Measurements from ENCODE around the gene CKS2.

Gene CKS2

DNA sequence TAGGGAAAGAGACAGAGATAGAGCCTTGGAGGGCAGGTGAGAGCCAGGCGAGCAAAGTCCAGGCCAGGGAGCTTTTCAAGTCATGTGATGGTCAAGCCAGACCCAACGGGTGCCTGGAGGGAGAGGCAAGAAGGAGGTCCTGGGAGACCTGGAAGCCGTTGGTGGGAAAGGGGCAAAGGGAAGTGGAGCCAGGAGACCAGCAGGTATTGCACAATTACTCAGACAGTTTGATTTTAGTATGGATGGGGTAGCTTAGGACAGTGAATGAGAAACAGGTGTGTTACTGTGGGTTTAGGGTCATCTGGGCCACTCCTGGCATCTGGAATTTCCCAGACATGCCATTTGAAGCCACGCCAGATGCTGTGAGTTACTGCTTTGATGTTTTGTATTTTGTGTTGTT is 12.4 kb downstream of the CKS2 start:
- POLR2A ChIA-PET = interaction anchor here (1.7 kb wide), 1 partner anchor 13 kb away, joined by 6 read pairs; no protein-coding TSS in a partner anchor
- CTCF ChIA-PET = interaction anchor here (0.7 kb wide), 1 partner anchor 8 kb away, joined by 3 read pairs; no protein-coding TSS in a partner anchor
- no peak for TF ChIP-seq FOXM1 (IDR thresholded peaks at IDR 0.05; ENCODE audit: borderline replicate concordance)
- TF ChIP-seq FOXK2 (IDR thresholded peaks at IDR 0.05) = no peak
- TF ChIP-seq ELF4 (IDR thresholded peaks at IDR 0.05) = no peak
- DNase-seq (ENCODE audit: extremely low spot score) = no peak

DNA sequence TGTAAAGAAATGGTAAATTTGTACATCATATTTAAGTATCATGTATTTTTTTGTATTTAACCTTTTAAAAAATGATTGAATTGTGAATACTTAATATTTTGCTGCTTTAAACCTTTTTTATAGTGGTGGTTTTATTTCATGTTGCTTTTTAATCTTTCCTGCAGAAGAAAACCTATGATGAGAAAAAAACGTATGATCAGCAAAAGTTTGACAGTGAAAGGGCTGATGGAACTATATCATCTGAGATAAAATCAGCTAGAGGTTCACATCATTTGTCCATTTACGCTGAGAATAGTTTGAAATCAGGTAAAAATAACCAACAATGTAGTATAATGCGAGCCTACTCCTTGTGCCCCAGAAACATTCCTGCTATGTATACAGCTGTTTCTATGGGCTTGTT is 14.7 kb downstream of the CKS2 start:
- ChIA-PET POLR2A (no interaction called here), CTCF (no interaction called here)
- no peak for DNase-seq (ENCODE audit: extremely low spot score)
- no peak for TF ChIP-seq ARNT (IDR thresholded peaks at IDR 0.05)
- no peak for TF ChIP-seq BHLHE40 (IDR thresholded peaks at IDR 0.05; ENCODE audit: borderline replicate concordance)
- TF ChIP-seq, protein P1, sequence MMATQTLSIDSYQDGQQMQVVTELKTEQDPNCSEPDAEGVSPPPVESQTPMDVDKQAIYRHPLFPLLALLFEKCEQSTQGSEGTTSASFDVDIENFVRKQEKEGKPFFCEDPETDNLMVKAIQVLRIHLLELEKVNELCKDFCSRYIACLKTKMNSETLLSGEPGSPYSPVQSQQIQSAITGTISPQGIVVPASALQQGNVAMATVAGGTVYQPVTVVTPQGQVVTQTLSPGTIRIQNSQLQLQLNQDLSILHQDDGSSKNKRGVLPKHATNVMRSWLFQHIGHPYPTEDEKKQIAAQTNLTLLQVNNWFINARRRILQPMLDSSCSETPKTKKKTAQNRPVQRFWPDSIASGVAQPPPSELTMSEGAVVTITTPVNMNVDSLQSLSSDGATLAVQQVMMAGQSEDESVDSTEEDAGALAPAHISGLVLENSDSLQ (IDR thresholded peaks at IDR 0.05) = no peak
- TF ChIP-seq SUZ12 (IDR thresholded peaks at IDR 0.05) = no peak
- TF ChIP-seq FOXK2 (IDR thresholded peaks at IDR 0.05) = no peak
- TF ChIP-seq ZNF384 (IDR thresholded peaks at IDR 0.05) = no peak
- TF ChIP-seq FOXA1 (IDR thresholded peaks at IDR 0.05) = no peak
- TF ChIP-seq CTBP1 (IDR thresholded peaks at IDR 0.05; ENCODE audit: borderline replicate concordance) = no peak
- TF ChIP-seq NFRKB (IDR thresholded peaks at IDR 0.05) = no peak
- no peak for TF ChIP-seq LEF1 (IDR thresholded peaks at IDR 0.05; ENCODE audit: borderline replicate concordance)
- no peak for TF ChIP-seq HDGF (IDR thresholded peaks at IDR 0.05; ENCODE audit: borderline replicate concordance)

DNA sequence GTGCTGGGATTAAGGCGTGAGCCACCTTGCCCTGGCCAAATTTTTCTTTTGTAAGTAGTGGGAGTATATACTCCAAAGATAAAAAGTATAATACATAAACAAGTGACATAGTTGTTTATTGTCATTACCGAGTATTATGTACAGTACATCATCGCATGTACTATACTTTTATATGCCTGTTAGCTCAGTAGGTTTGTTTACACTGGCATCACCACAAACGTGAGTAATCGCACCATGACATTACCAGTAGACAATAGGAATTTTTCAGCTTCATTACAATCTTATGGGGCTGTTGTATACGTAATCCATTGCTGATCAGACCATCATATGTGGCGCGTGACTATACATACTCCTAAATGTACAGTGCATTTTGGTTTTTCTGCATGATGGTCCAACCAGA is 17.1 kb downstream of the CKS2 start:
- ChIA-PET POLR2A (no interaction called here), CTCF (no interaction called here)
- TF ChIP-seq HDGF (IDR thresholded peaks at IDR 0.05; ENCODE audit: borderline replicate concordance) (no peak), FOXM1 (IDR thresholded peaks at IDR 0.05; ENCODE audit: borderline replicate concordance) (no peak)
- no peak for DNase-seq (ENCODE audit: extremely low spot score)

DNA sequence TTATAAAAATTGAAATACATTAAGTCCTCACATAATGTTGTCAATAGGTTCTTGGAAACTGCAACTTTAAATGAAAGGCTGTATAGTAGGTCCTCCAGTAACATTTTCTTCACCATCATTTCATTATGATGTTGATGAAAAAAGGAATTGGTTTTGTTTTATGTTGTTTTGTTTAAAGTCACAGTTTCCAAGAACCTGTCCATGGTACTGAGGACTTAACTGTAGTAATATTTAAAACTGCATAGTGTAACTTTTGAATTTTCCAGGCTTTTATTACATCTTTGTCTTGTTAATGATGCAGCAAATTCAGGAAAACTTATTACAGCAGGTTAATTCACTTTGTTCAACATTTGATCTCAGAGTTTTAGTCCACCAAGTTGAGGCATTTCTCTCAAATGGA is 18.9 kb downstream of the CKS2 start:
- CTCF ChIA-PET = no interaction called here
- TF ChIP-seq, protein P1 (IDR thresholded peaks at IDR 0.05) = no peak
- TF ChIP-seq ZNF384 (IDR thresholded peaks at IDR 0.05) (no peak), FOXA1 (IDR thresholded peaks at IDR 0.05) (no peak), FOXM1 (IDR thresholded peaks at IDR 0.05; ENCODE audit: borderline replicate concordance) (no peak), LEF1 (IDR thresholded peaks at IDR 0.05; ENCODE audit: borderline replicate concordance) (no peak), L3MBTL2 (conservative IDR thresholded peaks at IDR 0.05) (no peak), SUZ12 (IDR thresholded peaks at IDR 0.05) (no peak), SP1 (IDR thresholded peaks at IDR 0.05) (no peak), ARNT (IDR thresholded peaks at IDR 0.05) (no peak), BHLHE40 (IDR thresholded peaks at IDR 0.05; ENCODE audit: borderline replicate concordance) (no peak), HDGF (IDR thresholded peaks at IDR 0.05; ENCODE audit: borderline replicate concordance) (no peak), FOXK2 (IDR thresholded peaks at IDR 0.05) (no peak), NFRKB (IDR thresholded peaks at IDR 0.05) (no peak), CTBP1 (IDR thresholded peaks at IDR 0.05; ENCODE audit: borderline replicate concordance) (no peak), ELF4 (IDR thresholded peaks at IDR 0.05) (no peak), TARDBP (IDR thresholded peaks at IDR 0.05) (no peak)
- POLR2A ChIA-PET = no interaction called here

DNA sequence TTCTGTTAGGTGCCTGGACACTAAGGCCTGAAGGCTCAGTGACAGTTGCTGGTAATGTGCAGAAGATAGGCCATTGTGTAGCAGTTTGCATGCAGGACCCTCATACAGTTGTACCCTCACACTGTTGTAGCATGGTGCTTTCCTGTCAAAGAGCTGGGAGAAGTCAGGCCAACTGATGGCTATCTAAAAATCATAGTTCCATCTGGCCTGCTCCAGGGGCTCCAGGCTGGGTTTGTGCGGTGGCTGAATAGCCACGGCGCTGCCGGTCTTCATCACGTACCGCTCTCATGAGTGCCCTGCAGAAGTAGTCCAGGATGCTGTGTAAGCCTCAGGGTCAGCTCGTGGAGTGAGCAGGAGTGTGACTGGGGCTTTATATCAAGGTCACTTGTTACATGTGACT is 19.5 kb downstream of the CKS2 start:
- DNase-seq (ENCODE audit: extremely low spot score) = no peak
- POLR2A ChIA-PET = interaction anchor here (0.7 kb wide), 1 partner anchor 12 kb away, joined by 3 read pairs; the partner anchor contains the start of gene SECISBP2
- no peak for TF ChIP-seq SP1 (IDR thresholded peaks at IDR 0.05)
- TF ChIP-seq NFRKB (IDR thresholded peaks at IDR 0.05) = no peak
- TF ChIP-seq SUZ12 (IDR thresholded peaks at IDR 0.05) = no peak
- no peak for TF ChIP-seq FOXM1 (IDR thresholded peaks at IDR 0.05; ENCODE audit: borderline replicate concordance)
- no peak for TF ChIP-seq HDGF (IDR thresholded peaks at IDR 0.05; ENCODE audit: borderline replicate concordance)
- TF ChIP-seq LEF1 (IDR thresholded peaks at IDR 0.05; ENCODE audit: borderline replicate concordance) = no peak
- TF ChIP-seq FOXA1 (IDR thresholded peaks at IDR 0.05) = no peak
- TF ChIP-seq CTBP1 (IDR thresholded peaks at IDR 0.05; ENCODE audit: borderline replicate concordance) = no peak
- no peak for TF ChIP-seq L3MBTL2 (conservative IDR thresholded peaks at IDR 0.05)
- no peak for TF ChIP-seq TARDBP (IDR thresholded peaks at IDR 0.05)
- CTCF ChIA-PET = no interaction called here

More for the DNA sequence above, 18.9 kb downstream of the CKS2 start:
- DNase-seq (ENCODE audit: extremely low spot score) = no peak

DNA sequence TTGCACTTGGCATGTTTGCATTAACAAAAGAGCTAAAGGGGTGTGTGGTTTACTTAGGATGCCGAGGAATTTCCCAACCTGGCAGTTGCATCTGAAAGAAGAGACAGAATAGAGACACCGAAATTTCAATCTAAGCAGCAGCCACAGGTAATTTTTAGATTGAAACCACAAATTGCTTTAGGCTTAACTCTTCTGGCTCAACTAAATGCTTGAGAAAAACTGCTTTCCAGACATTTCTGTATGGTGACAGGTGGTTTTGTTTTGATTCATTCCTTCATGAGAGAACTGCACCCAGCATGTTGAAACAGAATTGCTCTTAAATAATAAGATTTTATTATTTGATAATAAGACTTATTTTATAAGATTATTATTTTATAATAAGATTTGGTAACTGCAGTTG is 28.8 kb downstream of the CKS2 start:
- TF ChIP-seq SP1 (IDR thresholded peaks at IDR 0.05) (no peak), ZNF384 (IDR thresholded peaks at IDR 0.05) (no peak), HDGF (IDR thresholded peaks at IDR 0.05; ENCODE audit: borderline replicate concordance) (no peak), LEF1 (IDR thresholded peaks at IDR 0.05; ENCODE audit: borderline replicate concordance) (no peak), FOXM1 (IDR thresholded peaks at IDR 0.05; ENCODE audit: borderline replicate concordance) (no peak), FOXA1 (IDR thresholded peaks at IDR 0.05) (no peak), FOXK2 (IDR thresholded peaks at IDR 0.05) (no peak), TARDBP (IDR thresholded peaks at IDR 0.05) (no peak), SUZ12 (IDR thresholded peaks at IDR 0.05) (no peak)
- TF ChIP-seq, protein P1 (IDR thresholded peaks at IDR 0.05) = no peak
- POLR2A ChIA-PET = no interaction called here
- CTCF ChIA-PET = interaction anchor here (0.7 kb wide), 1 partner anchor 36 kb away, joined by 6 read pairs; no protein-coding TSS in a partner anchor
- no peak for DNase-seq (ENCODE audit: extremely low spot score)

DNA sequence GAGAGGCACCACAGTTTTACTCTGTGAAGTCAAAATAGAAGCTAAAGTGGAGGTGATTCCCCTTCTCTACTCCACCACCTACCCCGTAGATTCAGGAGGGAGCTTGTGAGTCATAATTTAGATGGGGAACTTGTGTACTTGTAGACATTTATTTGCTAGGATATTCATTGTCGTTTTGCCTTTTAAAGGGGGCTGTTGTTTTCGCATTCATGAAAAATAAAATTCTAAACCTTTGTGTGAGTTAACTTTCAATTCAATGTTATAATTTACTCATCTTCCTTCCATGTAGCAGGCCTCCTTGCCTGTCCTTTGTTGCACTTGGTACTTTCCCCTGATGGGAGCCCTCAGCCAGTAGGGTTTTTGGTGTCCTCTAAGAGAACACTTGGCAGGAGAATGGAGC is 29.3 kb downstream of the CKS2 start:
- ChIA-PET CTCF (no interaction called here), POLR2A (no interaction called here)
- TF ChIP-seq SP1 (IDR thresholded peaks at IDR 0.05) (no peak), FOXM1 (IDR thresholded peaks at IDR 0.05; ENCODE audit: borderline replicate concordance) (no peak), ELF4 (IDR thresholded peaks at IDR 0.05) (no peak), BHLHE40 (IDR thresholded peaks at IDR 0.05; ENCODE audit: borderline replicate concordance) (no peak), L3MBTL2 (conservative IDR thresholded peaks at IDR 0.05) (no peak), HDGF (IDR thresholded peaks at IDR 0.05; ENCODE audit: borderline replicate concordance) (no peak), FOXA1 (IDR thresholded peaks at IDR 0.05) (no peak), LEF1 (IDR thresholded peaks at IDR 0.05; ENCODE audit: borderline replicate concordance) (no peak), CTBP1 (IDR thresholded peaks at IDR 0.05; ENCODE audit: borderline replicate concordance) (no peak), NFRKB (IDR thresholded peaks at IDR 0.05) (no peak)
- DNase-seq (ENCODE audit: extremely low spot score) = no peak

Measured in HEK293T (cell line).